GM12872 (cell line): ENCODE data around the gene ARHGAP22.
A peak's percentile ranks its signal among the peaks of the same experiment; 100 is the strongest.

ENCODE experiments used
- TF ChIP-seq, protein P1 (sequence below): IDR thresholded peaks from 3 replicates; pipeline ENCODE4 v1.5.1; 2011; ENCODE audit warnings: low read depth, mild to moderate bottlenecking, low read length, moderate library complexity; ENCODE audit not compliant: insufficient read depth

The ARHGAP22 gene

DNA sequence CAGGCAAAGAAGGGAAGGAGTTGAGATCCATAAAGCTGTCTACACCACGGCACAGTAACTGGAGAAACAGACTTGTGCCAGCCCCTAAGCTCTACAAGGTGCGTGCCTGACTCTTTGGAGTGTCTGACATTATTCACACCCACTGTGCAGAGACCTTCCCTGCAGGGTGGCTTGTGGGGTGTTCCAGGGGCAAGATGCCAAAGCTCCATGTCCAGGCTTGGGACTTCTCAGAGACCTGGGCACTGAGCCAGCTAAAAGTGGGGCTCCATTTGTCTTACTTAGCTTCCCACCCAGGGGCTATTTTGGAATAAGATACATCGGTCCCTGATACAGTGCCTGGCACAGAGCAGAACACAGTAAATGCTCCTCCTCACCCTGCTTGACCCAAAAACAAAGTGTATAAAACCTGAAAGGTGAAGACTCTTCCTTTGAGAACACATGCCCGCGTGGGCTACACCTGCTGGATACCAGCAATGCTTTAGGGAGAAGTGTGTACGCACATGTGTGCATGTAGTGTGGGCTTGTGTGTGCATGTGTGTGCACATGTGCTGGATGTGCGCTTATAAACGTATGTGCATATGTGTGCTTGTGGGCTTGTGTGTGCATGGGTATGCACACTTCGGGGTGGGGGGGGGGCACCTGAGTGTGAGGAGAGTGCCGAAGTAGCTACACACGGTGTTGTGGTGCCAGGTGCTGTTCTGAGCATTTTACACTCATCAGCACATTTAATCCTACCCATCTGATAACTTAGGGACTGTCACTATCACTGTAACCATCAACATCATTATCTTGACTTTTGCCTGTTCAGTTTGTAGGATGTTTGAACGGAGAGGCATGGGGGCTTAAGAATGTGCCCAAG is 143.0 kb downstream of the ARHGAP22 start:
- TF ChIP-seq, protein P1, sequence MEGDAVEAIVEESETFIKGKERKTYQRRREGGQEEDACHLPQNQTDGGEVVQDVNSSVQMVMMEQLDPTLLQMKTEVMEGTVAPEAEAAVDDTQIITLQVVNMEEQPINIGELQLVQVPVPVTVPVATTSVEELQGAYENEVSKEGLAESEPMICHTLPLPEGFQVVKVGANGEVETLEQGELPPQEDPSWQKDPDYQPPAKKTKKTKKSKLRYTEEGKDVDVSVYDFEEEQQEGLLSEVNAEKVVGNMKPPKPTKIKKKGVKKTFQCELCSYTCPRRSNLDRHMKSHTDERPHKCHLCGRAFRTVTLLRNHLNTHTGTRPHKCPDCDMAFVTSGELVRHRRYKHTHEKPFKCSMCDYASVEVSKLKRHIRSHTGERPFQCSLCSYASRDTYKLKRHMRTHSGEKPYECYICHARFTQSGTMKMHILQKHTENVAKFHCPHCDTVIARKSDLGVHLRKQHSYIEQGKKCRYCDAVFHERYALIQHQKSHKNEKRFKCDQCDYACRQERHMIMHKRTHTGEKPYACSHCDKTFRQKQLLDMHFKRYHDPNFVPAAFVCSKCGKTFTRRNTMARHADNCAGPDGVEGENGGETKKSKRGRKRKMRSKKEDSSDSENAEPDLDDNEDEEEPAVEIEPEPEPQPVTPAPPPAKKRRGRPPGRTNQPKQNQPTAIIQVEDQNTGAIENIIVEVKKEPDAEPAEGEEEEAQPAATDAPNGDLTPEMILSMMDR, result no peak

DNA sequence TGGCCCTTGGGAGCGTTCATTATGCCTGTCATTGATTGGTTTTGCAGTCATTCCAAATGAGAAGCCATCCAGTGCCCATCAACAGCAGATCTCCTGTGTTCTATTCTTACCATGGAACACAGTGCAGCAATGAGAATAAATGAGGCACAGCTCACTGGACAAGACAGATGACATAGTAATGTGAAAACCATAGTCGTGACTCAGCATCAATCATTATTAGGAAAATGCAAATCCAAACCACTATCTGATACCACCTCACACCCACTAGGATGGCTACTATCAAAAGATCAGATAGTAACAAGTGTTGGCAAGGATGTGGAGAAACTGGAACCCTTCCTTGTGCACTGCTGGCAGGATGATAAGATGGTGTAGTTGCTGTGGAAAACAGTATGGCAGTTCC is 144.7 kb downstream of the ARHGAP22 start:
- TF ChIP-seq, protein P1, result no peak

DNA sequence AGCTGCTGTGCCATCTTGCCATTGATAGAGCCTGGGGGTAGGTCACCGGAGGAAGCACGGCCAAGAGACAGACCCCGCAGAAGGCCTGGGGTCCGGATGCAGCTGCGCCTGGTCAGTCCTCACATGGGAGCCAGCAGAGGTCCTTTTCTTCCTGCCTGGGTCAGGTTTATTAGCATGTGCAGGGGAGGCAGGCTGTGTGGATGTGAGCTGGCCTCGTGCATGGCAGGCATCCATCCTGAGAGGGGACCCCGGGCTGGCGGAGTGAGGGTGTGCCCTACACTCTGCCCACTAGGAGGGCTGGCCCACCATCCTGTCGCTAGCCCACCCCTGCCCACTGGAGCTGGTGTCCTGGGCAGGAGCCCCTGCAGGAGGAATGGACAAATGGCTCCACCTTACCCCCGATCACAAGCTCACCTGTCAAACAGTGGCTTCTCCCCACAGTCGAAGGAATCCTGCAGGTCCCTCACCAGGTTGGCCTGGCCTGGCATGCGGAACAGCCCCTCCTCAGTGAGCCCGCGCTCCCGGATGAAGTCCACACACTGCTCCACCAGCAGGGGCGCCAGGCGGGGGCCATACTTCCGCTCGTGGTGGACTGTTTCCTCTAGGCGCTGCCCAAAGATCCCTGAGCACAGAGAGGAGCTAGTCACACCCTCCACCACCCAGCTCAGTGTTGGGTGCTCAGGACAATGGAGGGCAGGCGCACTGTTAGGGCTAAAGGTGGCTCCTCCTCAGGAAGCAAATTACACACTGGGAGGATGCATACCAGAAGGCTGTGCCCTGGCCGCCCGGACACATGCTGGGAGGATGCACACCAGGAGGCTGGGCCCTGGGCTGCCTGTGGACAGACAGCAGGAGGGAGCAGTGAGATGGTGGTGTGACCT is 145.4 kb downstream of the ARHGAP22 start:
- TF ChIP-seq, protein P1, result peak; percentile 34; the same call in 1 of the 3 replicates

DNA sequence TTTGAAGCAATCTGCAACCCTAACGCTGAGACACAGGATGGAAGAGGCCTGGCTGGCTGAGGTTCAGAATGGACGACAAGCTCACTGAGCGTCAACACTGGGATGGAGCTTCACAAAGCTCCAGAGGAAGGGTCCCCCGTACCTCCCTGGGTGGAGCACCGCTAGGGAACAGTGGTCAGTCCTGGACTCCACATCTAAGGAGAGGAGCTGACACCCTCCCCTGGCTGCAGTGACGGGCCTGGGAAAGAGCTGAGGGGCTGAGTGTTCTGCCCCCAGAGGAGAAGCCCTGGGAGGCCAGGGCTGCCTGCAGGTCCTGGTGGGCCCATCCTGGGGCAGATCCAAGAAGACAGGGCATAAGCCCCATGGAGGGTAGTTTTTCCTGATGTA is 146.2 kb downstream of the ARHGAP22 start:
- TF ChIP-seq, protein P1, result no peak

DNA sequence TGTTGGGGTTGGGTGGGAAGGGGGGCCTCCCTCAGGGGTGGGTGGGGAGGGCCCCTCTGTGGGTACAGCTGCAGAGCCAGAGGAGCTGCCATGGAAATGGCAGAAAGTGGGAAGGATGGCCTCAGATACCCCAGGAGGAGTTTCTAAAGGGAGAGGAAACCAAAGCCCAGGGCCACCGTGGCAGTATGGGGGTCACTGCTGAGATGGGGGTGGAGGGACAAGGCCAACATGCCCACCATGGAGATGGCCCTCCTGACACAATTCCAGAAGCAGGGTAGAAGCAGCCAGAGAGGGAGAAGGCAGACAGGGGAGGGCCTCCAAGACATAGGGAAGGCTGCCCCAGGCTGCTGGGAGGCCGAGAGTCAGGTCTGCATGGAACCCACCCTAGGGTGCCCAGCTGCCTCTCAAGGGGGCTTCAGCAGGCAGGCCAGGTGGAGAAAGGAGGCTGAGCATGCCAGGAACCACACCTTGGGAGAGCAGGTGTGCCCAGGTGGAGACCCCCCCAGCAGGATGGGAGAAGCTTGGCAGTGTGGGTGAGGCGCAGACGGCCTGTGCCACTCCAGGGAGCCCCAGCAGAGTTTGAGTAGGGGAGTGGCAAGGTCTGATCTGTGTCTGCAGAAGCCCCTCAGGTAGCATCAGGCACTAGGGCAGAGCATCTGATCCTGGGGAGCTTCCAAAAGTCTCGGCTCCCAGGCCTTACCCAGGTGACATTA is 146.8 kb downstream of the ARHGAP22 start:
- TF ChIP-seq, protein P1, result no peak

DNA sequence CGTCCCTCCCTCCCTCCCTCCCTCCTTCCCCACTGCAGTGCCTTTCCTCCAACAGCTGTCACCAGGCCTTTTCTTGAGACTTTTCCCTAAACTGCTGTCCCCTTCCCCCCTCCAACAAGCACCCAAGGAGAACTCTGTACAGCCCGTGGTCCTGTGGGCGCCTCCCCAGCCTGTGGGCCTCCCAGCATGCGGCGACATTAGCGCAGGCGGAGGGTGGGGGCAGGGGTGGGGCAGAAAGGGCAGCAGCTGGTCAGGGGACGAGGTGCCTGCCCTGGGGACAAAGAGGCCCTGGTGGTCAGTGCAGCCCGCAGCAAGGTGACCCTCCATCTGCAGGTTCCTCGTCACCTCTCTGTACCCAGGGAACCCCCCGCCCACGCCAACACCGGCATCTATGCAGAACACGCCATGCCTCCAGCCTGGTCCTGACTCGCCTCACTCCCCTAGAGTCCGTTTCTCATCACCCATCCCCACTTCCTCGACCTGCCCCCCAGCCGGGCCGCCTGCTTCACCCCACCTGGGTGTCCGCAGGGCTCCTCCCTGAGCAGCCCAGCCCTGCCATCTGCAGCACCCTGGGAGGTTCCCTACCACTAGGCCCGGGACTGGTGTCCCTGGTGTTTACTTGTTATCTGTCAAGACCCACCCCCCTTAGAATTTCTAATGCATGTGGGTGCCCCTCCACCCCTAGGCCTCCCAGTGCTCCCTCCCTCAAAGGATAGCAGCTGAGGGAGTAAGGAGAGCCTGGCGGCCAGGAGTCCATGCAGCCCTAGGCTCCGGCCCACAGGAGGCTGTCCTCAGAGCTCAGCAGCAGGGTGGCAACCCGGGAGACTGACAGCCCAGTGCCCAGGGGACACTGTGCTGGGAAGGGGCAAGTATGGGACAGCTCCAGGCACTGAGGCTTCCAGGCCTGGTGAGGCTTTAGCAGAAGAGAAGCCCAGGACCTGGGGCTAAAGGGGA is 147.8 kb downstream of the ARHGAP22 start:
- TF ChIP-seq, protein P1, result no peak
